GM18870 (cell line): ENCODE results near the gene WDR82.

Source experiments
- ATAC-seq: cut with Tn5 transposase; IDR thresholded peaks from one replicate; pipeline ENCODE4 v1.9.1; 2021; ENCODE audit warnings: moderate library complexity; ENCODE audit not compliant: unreplicated experiment

WDR82 gene

GRCh38 chr3:52278510-52279069, at the start of gene WDR82:
Gene WDR82, minus strand, starts transcription at chr3:52278649. Its CDS starts 288 bp downstream, at chr3:52278361.
- peak; percentile 52 for ATAC-seq

- ATAC-seq: no peak
These were observed 49.2 kb upstream of the WDR82 start for GRCh38 chr3:52327486-52328290.

GRCh38 chr3:52326976-52327375, 48.5 kb upstream of the WDR82 start:
- no peak for ATAC-seq

- no peak for ATAC-seq
These were observed 47.2 kb upstream of the WDR82 start for GRCh38 chr3:52325686-52326085.

GRCh38 chr3:52324676-52325075, 46.2 kb upstream of the WDR82 start:
- no peak for ATAC-seq

GRCh38 chr3:52323526-52324295, 45.3 kb upstream of the WDR82 start:
- no peak for ATAC-seq

- ATAC-seq: no peak
These were observed 44.0 kb upstream of the WDR82 start for GRCh38 chr3:52322466-52322865.

- no peak for ATAC-seq
These were observed 43.0 kb upstream of the WDR82 start for GRCh38 chr3:52321481-52321880.

- ATAC-seq: no peak
These were observed 41.6 kb upstream of the WDR82 start for GRCh38 chr3:52319921-52320595.

- no peak for ATAC-seq
These were observed 39.9 kb upstream of the WDR82 start for GRCh38 chr3:52318186-52318816.

GRCh38 chr3:52317208-52318000, 39.0 kb upstream of the WDR82 start:
- ATAC-seq: no peak

GRCh38 chr3:52315977-52316764, 37.7 kb upstream of the WDR82 start, which contains the start of gene DNAH1:
Gene DNAH1, plus strand, starts transcription at chr3:52316319. Its CDS starts 6,124 bp downstream, at chr3:52322443.
- no peak for ATAC-seq

- ATAC-seq: no peak
These were observed 36.6 kb upstream of the WDR82 start for GRCh38 chr3:52315006-52315405.

- no peak for ATAC-seq
These were observed 36.0 kb upstream of the WDR82 start for GRCh38 chr3:52314489-52314888.

- peak; percentile 91 for ATAC-seq
These were observed 35.3 kb upstream of the WDR82 start for GRCh38 chr3:52313774-52314188.

GRCh38 chr3:52313188-52313773, 34.8 kb upstream of the WDR82 start:
- ATAC-seq: peak; percentile 5

- no peak for ATAC-seq
These were observed 33.2 kb upstream of the WDR82 start for GRCh38 chr3:52311576-52312119.

- ATAC-seq: peak; percentile 44
These were observed 32.6 kb upstream of the WDR82 start for GRCh38 chr3:52310861-52311575.
